IMR-90 (cell line): Measurements from ENCODE around the gene TTLL11. TPM values are rescaled to one million over a fixed set of nuclear protein-coding genes. Genes with fewer than 3 reads are reported as not detected.
"Not testable (repeated sequence)": the region's sequence is repeated elsewhere in the genome, so short reads cannot be mapped to it uniquely, and the experiment has no call there.

ENCODE experiments used
- ATAC-seq: fragments of 200-7000 bp; cut with Tn5 transposase; 2 replicates; pipeline ENCODE4 v1.9.1; 2020; ENCODE audit warnings: low read depth, mild to moderate bottlenecking, moderate library complexity
- BruUV-seq: library from RNA; stranded (reverse); fragments of 400-500 nt; replicated peaks from 2 replicates; lab custom pipeline; 2021; lab: Mats Ljungman, UMichigan
- CTCF ChIA-PET: fragments of 300-600 bp; formaldehyde crosslinking; extraction: SDS; loops from one replicate; lab custom pipeline; 2021; ENCODE audit warnings: antibody characterized with exemption; lab: Yijun Ruan, JAX
- POLR2A ChIA-PET: fragments of 300-600 bp; sonication (Branson Sonifier 250); formaldehyde crosslinking; loops from one replicate; lab custom pipeline; 2022; ENCODE audit warnings: antibody characterized with exemption; ENCODE audit not compliant: unreplicated experiment; lab: Charles Lee
- DNase-seq: peaks from one replicate; pipeline ENCODE4 v3.0.0; 2013
- H2AFZ ChIP-seq: replicated peaks from 2 replicates; pipeline ENCODE3; 2013; ENCODE audit warnings: low read length, mild to moderate bottlenecking; ENCODE audit not compliant: poor library complexity
- H2AK5ac ChIP-seq: 2 replicates; pipeline ENCODE4 v1.6.1; 2013; ENCODE audit warnings: low read depth, low read length, inconsistent platforms
- H2AK9ac ChIP-seq: replicated peaks from 2 replicates; pipeline ENCODE3; 2013; ENCODE audit warnings: mild to moderate bottlenecking, low read depth, low read length, moderate library complexity; ENCODE audit not compliant: poor library complexity
- H2BK120ac ChIP-seq: 2 replicates; pipeline ENCODE4 v1.6.1; 2013; ENCODE audit warnings: low read depth, low read length, inconsistent platforms
- H2BK15ac ChIP-seq: 3 replicates; pipeline ENCODE4 v1.6.1; 2013; ENCODE audit warnings: low read depth, low read length, inconsistent platforms
- H2BK20ac ChIP-seq: 2 replicates; pipeline ENCODE4 v1.6.1; 2013; ENCODE audit warnings: low read depth, mild to moderate bottlenecking, inconsistent platforms, low read length, moderate library complexity
- H2BK5ac ChIP-seq: 2 replicates; pipeline ENCODE4 v1.6.1; 2013; ENCODE audit warnings: mild to moderate bottlenecking, low read depth, low read length, inconsistent platforms; ENCODE audit not compliant: poor library complexity, severe bottlenecking
- H3K14ac ChIP-seq: replicated peaks from 2 replicates; pipeline ENCODE4 v1.6.1; 2013; ENCODE audit warnings: low read depth, low read length, inconsistent platforms
- H3K18ac ChIP-seq: 2 replicates; pipeline ENCODE4 v1.6.1; 2013; ENCODE audit warnings: low read depth, low read length, control low read depth
- H3K23ac ChIP-seq: 2 replicates; pipeline ENCODE4 v1.6.1; 2013; ENCODE audit warnings: low read depth, low read length, inconsistent platforms
- H3K27ac ChIP-seq: 2 replicates; pipeline ENCODE4 v1.5.1; 2013; ENCODE audit warnings: mild to moderate bottlenecking, control low read depth, low read length; ENCODE audit not compliant: insufficient read depth
- H3K27me3 ChIP-seq: 2 replicates; pipeline ENCODE4 v1.6.1; 2013; ENCODE audit warnings: low read length; ENCODE audit not compliant: control insufficient read depth, insufficient read depth
- H3K36me3 ChIP-seq: 2 replicates; pipeline ENCODE4 v1.6.1; 2013; ENCODE audit warnings: low read length, mixed read lengths; ENCODE audit not compliant: control insufficient read depth, insufficient read depth
- H3K4ac ChIP-seq: 2 replicates; pipeline ENCODE4 v1.6.1; 2013; ENCODE audit warnings: low read depth, low read length, inconsistent platforms
- H3K4me1 ChIP-seq: 2 replicates; pipeline ENCODE4 v1.6.1; 2013; ENCODE audit warnings: low read length, mixed read lengths; ENCODE audit not compliant: control insufficient read depth, insufficient read depth
- H3K4me2 ChIP-seq: 2 replicates; pipeline ENCODE4 v1.6.1; 2013; ENCODE audit warnings: low read depth, mild to moderate bottlenecking, control low read depth, low read length, moderate library complexity
- H3K4me3 ChIP-seq: 2 replicates; pipeline ENCODE4 v1.5.1; 2013; ENCODE audit warnings: low read depth, mild to moderate bottlenecking, control low read depth, low read length, moderate library complexity; ENCODE audit not compliant: insufficient read depth
- H3K56ac ChIP-seq: 2 replicates; pipeline ENCODE4 v1.6.1; 2013; ENCODE audit warnings: low read length, inconsistent platforms; ENCODE audit not compliant: insufficient read depth; ENCODE audit errors: extremely low read depth
- H3K79me1 ChIP-seq, 2 experiments: 2 replicates each; pipeline ENCODE4 v1.6.1; 2013; ENCODE audit warnings: low read length in 2 of 2, inconsistent platforms in 1 of 2, low read depth in 1 of 2
- H3K9ac ChIP-seq: 2 replicates; pipeline ENCODE4 v1.6.1; 2013; ENCODE audit warnings: low read depth, low read length, control low read depth
- H3K9me1 ChIP-seq: 2 replicates; pipeline ENCODE4 v1.6.1; 2013; ENCODE audit warnings: low read length, inconsistent platforms; ENCODE audit not compliant: insufficient read depth
- H3K9me3 ChIP-seq: 2 replicates; pipeline ENCODE4 v1.6.1; 2013; ENCODE audit warnings: low read length; ENCODE audit not compliant: control insufficient read depth, insufficient read depth
- H4K20me1 ChIP-seq: 2 replicates; pipeline ENCODE4 v1.6.1; 2013; ENCODE audit warnings: low read length, inconsistent platforms; ENCODE audit not compliant: insufficient read depth
- H4K5ac ChIP-seq: 2 replicates; pipeline ENCODE4 v1.6.1; 2013; ENCODE audit warnings: mild to moderate bottlenecking, low read depth, low read length, control low read depth
- H4K8ac ChIP-seq, 2 experiments: 2 replicates each; pipeline ENCODE4 v1.6.1; 2013; ENCODE audit warnings: low read depth in 2 of 2, low read length in 2 of 2, control low read depth in 1 of 2, inconsistent platforms in 1 of 2
- H4K91ac ChIP-seq: 2 replicates; pipeline ENCODE4 v1.6.1; 2013; ENCODE audit warnings: low read depth, low read length, inconsistent platforms; ENCODE audit not compliant: insufficient read depth
- MAFK ChIP-seq: IDR thresholded peaks from 2 replicates; pipeline ENCODE4 v1.6.1; 2012; ENCODE audit warnings: low read depth, low read length, improper control_type of control experiment
- NFE2L2 ChIP-seq: fragments of 150-350 bp; IDR thresholded peaks from 2 replicates; pipeline ENCODE4 v1.6.1; 2016; ENCODE audit warnings: low read depth, mild to moderate bottlenecking, low read length
- WGBS, 2 experiments: methylation state at CpG; one replicate each; pipeline versions ENCODE4 v1.1.5 to v1.1.7; 2013; ENCODE audit warnings: missing lambda C conversion rate in 2 of 2; ENCODE audit not compliant: insufficient read length in 1 of 2; ENCODE audit errors: extremely low coverage in 2 of 2; 5-methylcytosine and 5-hydroxymethylcytosine counted together
- dilution Hi-C: fragments of 300-500 bp; cut with HindIII; formaldehyde crosslinking; loops from one replicate; pipeline ENCODE4 v1.14.3; 2018; ENCODE audit warnings: low sequenced_read_pairs; ENCODE audit not compliant: unreplicated experiment
- in situ Hi-C: fragments of 300-500 bp; cut with MboI; formaldehyde crosslinking; loops from 3 replicates; pipeline ENCODE4 v1.14.3; 2019; ENCODE audit warnings: low sequenced_read_pairs, inconsistent platforms, mixed read lengths
- intact Hi-C: fragments of 100-400 bp; cut with micrococcal nuclease; formaldehyde crosslinking; loops from 2 replicates; pipeline ENCODE4 v1.10.0; 2022
- polyA plus RNA-seq, 3 experiments: library from polyadenylated mRNA; depleted of rRNA; stranded (reverse); fragments of >200 nt; gene quantifications; 2 replicates each; pipeline ENCODE4 v1.2.3, GENCODE V29; 2012; ENCODE audit warnings: low replicate concordance in 1 of 3
- total RNA-seq: library from RNA; depleted of rRNA; stranded (reverse); fragments of >200 nt; gene quantifications from 2 replicates; pipeline ENCODE4 v1.2.3, GENCODE V29; 2012

Gene TTLL11
- total and polyA plus RNA-seq, 2 of the 4 experiments (the other 2 are of a cell fraction) = 2.0 to 4.6 TPM

GRCh38 chr9:122118343-122119165 is 25.4 kb upstream of the TTLL11 start:
- H2AK9ac ChIP-seq = no peak overlapping the region
- no peak overlapping the region for H4K5ac ChIP-seq
- WGBS, 2 experiments = no CpG with 5 or more reads among the region's 5 CpGs
- no peaks in the 10 kb centered on the region for H3K79me1 ChIP-seq
- H3K4me1 ChIP-seq = no peaks in the 10 kb centered on the region
- dilution Hi-C loops = no loop called here
- no peak overlapping the region for H2BK5ac ChIP-seq
- H4K8ac ChIP-seq = no peak overlapping the region
- intact Hi-C loops = no loop called here
- TF ChIP-seq NFE2L2 = no peak
- TF ChIP-seq MAFK = peak; percentile 67
- H3K36me3 ChIP-seq = no peaks in the 10 kb centered on the region
- CTCF ChIA-PET = interaction anchor here (0.5 kb wide), 1 partner anchor 59 kb away, joined by 3 read pairs; no protein-coding TSS in a partner anchor
- ATAC-seq (no peak), DNase-seq (peak; percentile 14)
- H4K91ac ChIP-seq = no peak overlapping the region
- H2AK5ac ChIP-seq = no peak overlapping the region
- H3K18ac ChIP-seq = no peak overlapping the region
- in situ Hi-C loops = no loop called here
- H3K14ac ChIP-seq = no peak overlapping the region
- H3K23ac ChIP-seq = no peak overlapping the region
- H3K4me2 ChIP-seq = no peak overlapping the region
- no peak overlapping the region for H2BK15ac ChIP-seq
- H4K20me1 ChIP-seq = no peaks in the 10 kb centered on the region
- H3K27me3 ChIP-seq = peaks cover 25% of the 10 kb centered on the region
- BruUV-seq = no TSS peak
- no peak overlapping the region for H2BK120ac ChIP-seq
- no peaks in the 10 kb centered on the region for H3K9me1 ChIP-seq
- H2BK20ac ChIP-seq = no peak overlapping the region
- H3K4ac ChIP-seq = no peak overlapping the region
- H3K56ac ChIP-seq = no peak overlapping the region
- H3K9ac ChIP-seq = no peak overlapping the region
- no peak overlapping the region for H3K27ac ChIP-seq
- no peak overlapping the region for H3K4me3 ChIP-seq
- H3K9me3 ChIP-seq = no peaks in the 10 kb centered on the region
- POLR2A ChIA-PET = no interaction called here
- H2AFZ ChIP-seq = no peak overlapping the region

- H3K27ac ChIP-seq, H2BK5ac ChIP-seq, H3K18ac ChIP-seq, H3K56ac ChIP-seq, H2BK15ac ChIP-seq, ATAC-seq, H2AFZ ChIP-seq, H3K36me3 ChIP-seq, intact Hi-C loops, H4K20me1 ChIP-seq, H3K79me1 ChIP-seq, H2BK120ac ChIP-seq, H2AK5ac ChIP-seq, H3K14ac ChIP-seq, H3K4me2 ChIP-seq, H3K4ac ChIP-seq, H3K9me3 ChIP-seq, H3K9ac ChIP-seq, H4K8ac ChIP-seq, H4K91ac ChIP-seq, H2AK9ac ChIP-seq, POLR2A ChIA-PET, DNase-seq, H3K9me1 ChIP-seq, H3K4me3 ChIP-seq, BruUV-seq, dilution Hi-C loops, H3K23ac ChIP-seq, H3K4me1 ChIP-seq, H4K5ac ChIP-seq, H2BK20ac ChIP-seq, in situ Hi-C loops: not testable (repeated sequence)
- CTCF ChIA-PET = interaction anchor here (1.6 kb wide), 1 partner anchor 18 kb away, joined by 4 read pairs; no protein-coding TSS in a partner anchor
- no CpG with 5 or more reads among the region's 9 CpGs for WGBS, 2 experiments
- peaks cover 31% of the 10 kb centered on the region for H3K27me3 ChIP-seq
Observed at GRCh38 chr9:122117241-122117640, 24.1 kb upstream of the TTLL11 start.
